Keratinocyte (primary cell): ENCODE data around the gene GPAM. TPM values are rescaled to one million over a fixed set of nuclear protein-coding genes. Genes with fewer than 3 reads are reported as not detected.

Experiments
- DNase-seq: peaks from one replicate; pipeline ENCODE4 v3.0.0-alpha.2; 2011; ENCODE audit warnings: low read depth, missing footprints, low spot score
- FAIRE-seq: peaks from 2 replicates; lab custom pipeline; 2011; peaks lifted over from hg19 to GRCh38; lab: Jason Lieb, UNC
- H2AFZ ChIP-seq: 2 replicates; pipeline ENCODE4 v1.6.0; 2012; ENCODE audit warnings: low read length, control low read depth, inconsistent platforms; ENCODE audit not compliant: control insufficient read depth
- H3K27ac ChIP-seq: 2 replicates; pipeline ENCODE4 v1.5.1; 2011; ENCODE audit warnings: low read length; ENCODE audit not compliant: control insufficient read depth, insufficient read depth
- H3K27me3 ChIP-seq: 3 replicates; pipeline ENCODE4 v1.6.0; 2011; ENCODE audit warnings: low read length; ENCODE audit not compliant: control insufficient read depth, insufficient read depth; ENCODE audit errors: extremely low read depth
- H3K36me3 ChIP-seq, 2 experiments: 2 replicates in 1 of 2; 3 replicates in 1 of 2; pipeline ENCODE4 v1.5.1; 2011; ENCODE audit warnings: low read length in 2 of 2, mild to moderate bottlenecking in 1 of 2; ENCODE audit not compliant: control insufficient read depth in 2 of 2, insufficient read depth in 2 of 2; ENCODE audit errors: extremely low read depth in 1 of 2
- H3K4me1 ChIP-seq: 3 replicates; pipeline ENCODE4 v1.5.1; 2011; ENCODE audit warnings: low read length; ENCODE audit not compliant: control insufficient read depth, insufficient read depth; ENCODE audit errors: extremely low read depth
- H3K4me2 ChIP-seq: 3 replicates; pipeline ENCODE4 v1.6.0; 2011; ENCODE audit warnings: low read depth, low read length; ENCODE audit not compliant: control insufficient read depth, insufficient read depth; ENCODE audit errors: extremely low read depth
- H3K4me3 ChIP-seq, 3 experiments: fragments of 200-600 bp in 1 of 3; sonication (generic) in 1 of 3; 2 replicates in 2 of 3; 3 replicates in 1 of 3; pipeline ENCODE4 v1.5.1; 2011 to 2016; ENCODE audit warnings: low read length in 3 of 3, mild to moderate bottlenecking in 3 of 3, control low read depth in 2 of 3, inconsistent platforms in 1 of 3, low read depth in 1 of 3, mixed read lengths in 1 of 3, mixed run types in 1 of 3, moderate library complexity in 1 of 3; ENCODE audit not compliant: control insufficient read depth in 2 of 3, insufficient read depth in 2 of 3; ENCODE audit errors: extremely low read depth in 1 of 3
- H3K79me2 ChIP-seq: 2 replicates; pipeline ENCODE4 v1.6.0; 2012; ENCODE audit warnings: low read length; ENCODE audit not compliant: control insufficient read depth, insufficient read depth
- H3K9ac ChIP-seq: 3 replicates; pipeline ENCODE4 v1.6.0; 2011; ENCODE audit warnings: low read length; ENCODE audit not compliant: control insufficient read depth, insufficient read depth; ENCODE audit errors: extremely low read depth
- H3K9me1 ChIP-seq: 3 replicates; pipeline ENCODE4 v1.6.0; 2011; ENCODE audit warnings: low read length; ENCODE audit not compliant: control insufficient read depth, insufficient read depth; ENCODE audit errors: extremely low read depth
- H3K9me3 ChIP-seq: 2 replicates; pipeline ENCODE4 v1.5.1; 2012; ENCODE audit warnings: low read depth, low read length; ENCODE audit not compliant: control insufficient read depth
- H4K20me1 ChIP-seq: 3 replicates; pipeline ENCODE4 v1.6.0; 2011; ENCODE audit warnings: low read length; ENCODE audit not compliant: control insufficient read depth, insufficient read depth; ENCODE audit errors: extremely low read depth
- EZH2 ChIP-seq: IDR thresholded peaks from one replicate; pipeline ENCODE4 v1.6.1; 2012; ENCODE audit warnings: inconsistent platforms, mild to moderate bottlenecking, low read length, moderate library complexity
- dilution Hi-C: fragments of 300-500 bp; cut with MboI; formaldehyde crosslinking; loops from one replicate; pipeline ENCODE4 v1.7.0; 2020; ENCODE audit warnings: low sequenced_read_pairs; ENCODE audit not compliant: extremely low pct_ligation_motif_present
- polyA plus RNA-seq, 5 experiments: library from polyadenylated mRNA; depleted of rRNA in 3 of 5; stranded (reverse) in 3 of 5; stranded (forward) in 1 of 5; unstranded in 1 of 5; fragments of >200 nt; gene quantifications; 1 replicate in 1 of 5; 2 replicates in 3 of 5; 3 replicates in 1 of 5; pipeline versions ENCODE4 v1.2.1 to v1.2.3, GENCODE V29; 2011 to 2012; ENCODE audit warnings: missing spikeins in 2 of 5, low read depth in 1 of 5, low replicate concordance in 1 of 5
- TF ChIP-seq, protein P1 (sequence below), 3 experiments: IDR thresholded peaks in 1 of 3; conservative IDR thresholded peaks in 1 of 3; optimal IDR thresholded peaks in 1 of 3; 2 replicates in 2 of 3; 3 replicates in 1 of 3; pipeline versions ENCODE3 to v1.5.1; 2011; ENCODE audit warnings: low read length in 3 of 3, mild to moderate bottlenecking in 3 of 3, moderate library complexity in 2 of 3, control low read depth in 1 of 3, inconsistent platforms in 1 of 3; ENCODE audit not compliant: insufficient read depth in 2 of 3; ENCODE audit errors: extremely low read depth in 1 of 3

GPAM gene
- polyA plus RNA-seq, 1 donor (not counting 4 experiments of a cell fraction or from before 2014, with no cell fraction given), result 7.4 TPM

DNA sequence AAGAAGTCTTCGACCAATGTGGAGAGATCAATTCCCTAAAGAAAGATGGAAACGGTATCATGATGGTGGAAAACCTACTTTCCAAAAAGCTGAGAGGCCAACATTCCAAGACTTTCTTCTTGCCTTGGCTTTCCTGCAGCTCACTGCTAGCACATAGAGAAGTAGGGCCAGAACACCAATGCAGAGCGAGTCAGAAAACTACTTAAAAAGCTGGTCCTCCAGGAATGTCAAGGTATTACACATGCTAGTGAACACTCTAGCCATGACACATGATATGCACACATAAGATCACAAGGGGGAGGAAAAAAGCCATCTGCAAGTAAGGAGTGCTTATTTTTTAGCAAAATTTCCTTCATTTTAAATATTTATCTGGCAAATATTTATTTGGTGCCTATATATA lies 22.7 kb downstream of the GPAM start:
- H3K9me3 ChIP-seq, result no peaks in the 10 kb centered on the region
- DNase-seq (no peak), FAIRE-seq (no peak)
- H3K4me3 ChIP-seq, result no peak overlapping the region
- H4K20me1 ChIP-seq, result no peaks in the 10 kb centered on the region
- no peak overlapping the region for H3K4me2 ChIP-seq
- no peaks in the 10 kb centered on the region for H3K79me2 ChIP-seq
- dilution Hi-C loops, result loop anchor here (25.0 kb wide), 1 partner anchor 151 kb away; no protein-coding TSS in a partner anchor
- no peaks in the 10 kb centered on the region for H3K9me1 ChIP-seq
- H3K9ac ChIP-seq, result no peak overlapping the region
- no peaks in the 10 kb centered on the region for H3K27me3 ChIP-seq
- H2AFZ ChIP-seq, result no peak overlapping the region
- TF ChIP-seq, protein P1, sequence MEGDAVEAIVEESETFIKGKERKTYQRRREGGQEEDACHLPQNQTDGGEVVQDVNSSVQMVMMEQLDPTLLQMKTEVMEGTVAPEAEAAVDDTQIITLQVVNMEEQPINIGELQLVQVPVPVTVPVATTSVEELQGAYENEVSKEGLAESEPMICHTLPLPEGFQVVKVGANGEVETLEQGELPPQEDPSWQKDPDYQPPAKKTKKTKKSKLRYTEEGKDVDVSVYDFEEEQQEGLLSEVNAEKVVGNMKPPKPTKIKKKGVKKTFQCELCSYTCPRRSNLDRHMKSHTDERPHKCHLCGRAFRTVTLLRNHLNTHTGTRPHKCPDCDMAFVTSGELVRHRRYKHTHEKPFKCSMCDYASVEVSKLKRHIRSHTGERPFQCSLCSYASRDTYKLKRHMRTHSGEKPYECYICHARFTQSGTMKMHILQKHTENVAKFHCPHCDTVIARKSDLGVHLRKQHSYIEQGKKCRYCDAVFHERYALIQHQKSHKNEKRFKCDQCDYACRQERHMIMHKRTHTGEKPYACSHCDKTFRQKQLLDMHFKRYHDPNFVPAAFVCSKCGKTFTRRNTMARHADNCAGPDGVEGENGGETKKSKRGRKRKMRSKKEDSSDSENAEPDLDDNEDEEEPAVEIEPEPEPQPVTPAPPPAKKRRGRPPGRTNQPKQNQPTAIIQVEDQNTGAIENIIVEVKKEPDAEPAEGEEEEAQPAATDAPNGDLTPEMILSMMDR (optimal IDR thresholded peaks at IDR 0.05 in 1 of 3, IDR thresholded peaks at IDR 0.05 in 1 of 3, conservative IDR thresholded peaks at IDR 0.05 in 1 of 3; ENCODE audit: extremely low read depth in 1 of 3, insufficient read depth in 2 of 3, low read length in 3 of 3), result no peak
- TF ChIP-seq EZH2, result no peak
- no peak overlapping the region for H3K27ac ChIP-seq
- H3K4me1 ChIP-seq, result no peaks in the 10 kb centered on the region
- peaks cover 7 to 9% of the 10 kb centered on the region in 2 experiments for H3K36me3 ChIP-seq

DNA sequence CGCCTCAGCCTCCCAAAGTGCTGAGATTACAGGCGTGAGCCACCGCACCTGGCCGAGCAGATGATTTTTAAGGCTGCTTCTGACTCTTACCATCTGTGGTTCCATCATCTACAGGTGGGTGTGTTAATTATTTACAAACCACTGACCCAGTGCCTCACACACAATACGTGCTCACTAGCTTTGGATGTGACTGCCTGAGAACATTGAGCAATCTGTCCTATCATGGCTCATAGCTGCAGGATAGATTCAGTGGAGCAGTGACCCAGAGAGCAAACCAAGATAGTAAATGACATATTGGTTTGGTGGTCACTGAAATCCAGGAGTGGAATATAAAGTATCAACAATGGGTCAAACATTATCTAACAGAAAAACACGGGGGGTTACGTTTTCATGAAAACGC lies 24.1 kb downstream of the GPAM start:
- Histone ChIP-seq H3K9me3 (no peaks in the 10 kb centered on the region), H3K36me3 (peaks cover 10 to 11% of the 10 kb centered on the region in 2 experiments), H3K9ac (no peak overlapping the region), H3K79me2 (no peaks in the 10 kb centered on the region), H3K4me1 (no peaks in the 10 kb centered on the region), H3K27ac (no peak overlapping the region), H3K9me1 (no peaks in the 10 kb centered on the region), H2AFZ (no peak overlapping the region), H4K20me1 (no peaks in the 10 kb centered on the region), H3K4me2 (no peak overlapping the region), H3K27me3 (no peaks in the 10 kb centered on the region), H3K4me3 (no peak overlapping the region)
- DNase-seq, result no peak
- FAIRE-seq, result no peak
- TF ChIP-seq, protein P1 (optimal IDR thresholded peaks at IDR 0.05 in 1 of 3, IDR thresholded peaks at IDR 0.05 in 1 of 3, conservative IDR thresholded peaks at IDR 0.05 in 1 of 3; ENCODE audit: extremely low read depth in 1 of 3, insufficient read depth in 2 of 3, low read length in 3 of 3), result no peak
- no peak for TF ChIP-seq EZH2
- dilution Hi-C loops, result loop anchor here (25.0 kb wide), 1 partner anchor 153 kb away; no protein-coding TSS in a partner anchor
